Bronchial epithelial cell (primary cell): Measurements from ENCODE around the gene PCGF1. TPM values are rescaled to one million over a fixed set of nuclear protein-coding genes. Genes with fewer than 3 reads are reported as not detected.

Experiments used
- DNase-seq: peaks from one replicate; pipeline ENCODE4 v3.0.0-alpha.2; 2010; ENCODE audit warnings: low read depth
- FAIRE-seq: peaks from 2 replicates; lab custom pipeline; 2011; peaks lifted over from hg19 to GRCh38; lab: Jason Lieb, UNC
- H3K27me3 ChIP-seq: 2 replicates; pipeline ENCODE4 v1.5.1; 2011; ENCODE audit warnings: low read length; ENCODE audit not compliant: control insufficient read depth, insufficient read depth
- H3K36me3 ChIP-seq: 2 replicates; pipeline ENCODE4 v1.5.1; 2011; ENCODE audit warnings: low read length; ENCODE audit not compliant: control insufficient read depth, insufficient read depth
- H3K4me3 ChIP-seq: 2 replicates; pipeline ENCODE4 v1.5.1; 2011; ENCODE audit warnings: mild to moderate bottlenecking, low read depth, low read length, control low read depth
- total RNA-seq: library from RNA; depleted of rRNA; stranded (reverse); fragments of >200 nt; gene quantifications from 2 replicates; pipeline ENCODE4 v1.2.1, GENCODE V29; 2014
- TF ChIP-seq, protein P1 (sequence below): IDR thresholded peaks from 2 replicates; pipeline ENCODE4 v1.5.1; 2011; ENCODE audit warnings: mild to moderate bottlenecking, moderate library complexity, low read length, control low read depth, inconsistent platforms; ENCODE audit not compliant: insufficient read depth, severe bottlenecking

The PCGF1 gene
- total RNA-seq: 35.5 and 41.5 TPM in 2 replicates

DNA sequence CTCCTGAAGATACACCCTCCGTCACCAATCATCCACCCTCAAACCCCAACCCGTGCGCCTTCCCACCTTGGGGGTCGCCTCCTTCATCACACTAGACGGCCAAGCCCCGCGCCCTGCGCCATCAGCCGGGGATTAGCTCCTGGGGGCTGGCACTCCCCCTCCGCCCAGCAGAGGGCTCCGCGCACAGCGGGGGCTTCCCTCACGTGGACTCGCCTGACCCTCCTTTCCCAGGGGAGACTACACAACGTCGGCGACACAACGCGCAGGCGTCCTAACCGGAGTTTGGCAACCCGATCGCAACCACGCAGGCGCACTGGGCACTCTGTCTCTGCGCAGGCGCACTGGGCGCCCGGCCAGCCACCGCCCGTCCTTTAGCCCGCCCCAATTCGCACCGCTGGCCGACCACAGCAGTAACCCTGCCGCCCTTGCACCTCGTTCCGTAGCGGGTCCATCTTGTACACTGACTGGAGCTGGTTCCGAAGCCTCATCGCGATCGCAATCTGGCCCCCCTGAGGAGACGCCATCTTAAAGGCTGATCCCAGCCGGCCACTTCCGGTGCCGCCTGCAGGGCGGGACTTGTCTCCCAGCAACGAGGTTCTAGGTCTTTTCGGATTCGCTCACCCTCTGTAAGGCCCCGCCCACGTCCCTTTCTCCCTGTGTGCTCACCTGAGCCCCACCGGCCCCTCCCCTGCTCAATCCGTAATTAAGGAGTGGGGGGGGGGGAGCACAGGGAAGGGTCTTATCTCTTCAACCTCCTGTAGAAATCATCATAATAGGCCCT, at the start of gene PCGF1:
PCGF1 (minus strand) TSS at position 551 of the 781 bp plus-strand sequence; CDS start at position 524, 27 bp downstream.
- no peak for FAIRE-seq
- H3K27me3 ChIP-seq: peaks cover 14% of the 10 kb centered on the region
- H3K36me3 ChIP-seq: peaks cover 7% of the 10 kb centered on the region

DNA sequence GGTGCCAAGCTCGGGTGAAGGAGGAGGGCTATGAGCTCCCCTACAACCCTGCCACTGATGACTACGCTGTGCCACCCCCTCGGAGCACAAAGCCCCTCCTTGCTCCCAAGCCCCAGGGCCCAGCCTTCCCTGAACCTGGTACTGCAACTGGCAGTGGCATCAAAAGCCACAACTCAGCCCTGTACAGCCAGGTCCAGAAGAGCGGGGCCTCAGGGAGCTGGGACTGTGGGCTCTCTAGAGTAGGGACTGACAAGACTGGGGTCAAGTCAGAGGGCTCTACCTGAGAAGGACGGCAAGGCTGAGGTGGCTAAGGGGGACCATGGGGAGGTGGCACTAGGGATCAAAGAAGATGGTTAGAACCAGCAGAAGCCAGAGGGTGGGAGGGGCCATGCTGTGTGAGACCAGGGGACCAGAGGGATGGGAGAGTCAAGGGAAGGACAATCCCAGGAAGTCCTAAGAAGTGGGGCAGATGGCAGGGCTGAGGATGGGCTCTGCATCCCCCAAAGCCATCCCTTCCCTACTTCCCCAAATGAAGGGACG, 49.4 kb upstream of the PCGF1 start:
- DNase-seq: no peak
- Histone ChIP-seq H3K27me3 (no peaks in the 10 kb centered on the region), H3K4me3 (no peak overlapping the region), H3K36me3 (no peaks in the 10 kb centered on the region)
- no peak for FAIRE-seq
- TF ChIP-seq, protein P1, sequence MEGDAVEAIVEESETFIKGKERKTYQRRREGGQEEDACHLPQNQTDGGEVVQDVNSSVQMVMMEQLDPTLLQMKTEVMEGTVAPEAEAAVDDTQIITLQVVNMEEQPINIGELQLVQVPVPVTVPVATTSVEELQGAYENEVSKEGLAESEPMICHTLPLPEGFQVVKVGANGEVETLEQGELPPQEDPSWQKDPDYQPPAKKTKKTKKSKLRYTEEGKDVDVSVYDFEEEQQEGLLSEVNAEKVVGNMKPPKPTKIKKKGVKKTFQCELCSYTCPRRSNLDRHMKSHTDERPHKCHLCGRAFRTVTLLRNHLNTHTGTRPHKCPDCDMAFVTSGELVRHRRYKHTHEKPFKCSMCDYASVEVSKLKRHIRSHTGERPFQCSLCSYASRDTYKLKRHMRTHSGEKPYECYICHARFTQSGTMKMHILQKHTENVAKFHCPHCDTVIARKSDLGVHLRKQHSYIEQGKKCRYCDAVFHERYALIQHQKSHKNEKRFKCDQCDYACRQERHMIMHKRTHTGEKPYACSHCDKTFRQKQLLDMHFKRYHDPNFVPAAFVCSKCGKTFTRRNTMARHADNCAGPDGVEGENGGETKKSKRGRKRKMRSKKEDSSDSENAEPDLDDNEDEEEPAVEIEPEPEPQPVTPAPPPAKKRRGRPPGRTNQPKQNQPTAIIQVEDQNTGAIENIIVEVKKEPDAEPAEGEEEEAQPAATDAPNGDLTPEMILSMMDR: no peak

More for the DNA sequence above, at the start of gene PCGF1:
- peak within 1 kb of the TSS; percentile 70 for H3K4me3 ChIP-seq
- peak; percentile 96 for DNase-seq
- TF ChIP-seq, protein P1: no peak

DNA sequence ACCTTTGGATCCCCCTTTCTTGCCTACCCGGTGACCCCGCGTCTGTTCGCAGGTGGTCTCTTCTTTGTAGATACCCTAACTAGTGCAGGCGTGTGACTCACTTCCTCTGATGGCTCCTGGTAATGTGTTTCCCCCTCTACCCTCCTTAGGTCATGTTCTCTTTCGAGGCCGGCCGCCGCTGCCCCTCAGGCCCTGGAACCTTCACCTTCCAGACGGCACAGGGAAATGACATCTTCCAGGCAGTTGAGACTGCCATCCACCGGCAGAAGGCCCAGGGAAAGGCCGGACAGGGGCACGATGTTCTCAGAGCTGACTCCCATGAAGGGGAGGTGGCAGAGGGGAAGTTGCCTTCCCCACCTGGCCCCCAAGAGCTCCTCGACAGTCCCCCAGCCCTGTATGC, 48.7 kb upstream of the PCGF1 start:
- Histone ChIP-seq H3K27me3 (no peaks in the 10 kb centered on the region), H3K36me3 (no peaks in the 10 kb centered on the region), H3K4me3 (no peak overlapping the region)
- FAIRE-seq (no peak), DNase-seq (no peak)
- TF ChIP-seq, protein P1: no peak

DNA sequence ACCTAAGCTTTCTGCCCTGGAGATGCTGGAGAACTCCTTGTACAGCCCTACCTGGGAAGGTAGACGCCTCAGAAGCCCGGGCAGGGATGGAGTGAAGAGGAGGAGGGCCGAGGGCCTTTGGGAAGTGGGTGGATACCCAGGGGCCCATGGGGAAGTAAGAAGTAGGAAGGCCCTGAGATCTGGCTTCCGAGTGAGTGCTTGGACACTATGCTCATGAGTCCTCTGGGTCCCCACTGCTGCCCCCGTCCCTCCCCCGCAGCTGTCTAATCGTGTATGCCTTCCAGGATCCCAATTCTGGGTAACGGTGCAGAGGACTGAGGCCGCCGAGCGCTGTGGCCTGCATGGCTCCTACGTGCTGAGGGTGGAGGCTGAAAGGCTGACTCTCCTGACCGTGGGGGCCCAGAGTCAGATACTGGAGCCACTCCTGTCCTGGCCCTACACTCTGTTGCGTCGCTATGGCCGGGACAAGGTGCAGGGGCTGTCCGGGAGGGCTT, 48.2 kb upstream of the PCGF1 start:
- H3K27me3 ChIP-seq: no peaks in the 10 kb centered on the region
- H3K4me3 ChIP-seq: no peak overlapping the region
- no peaks in the 10 kb centered on the region for H3K36me3 ChIP-seq
- FAIRE-seq (no peak), DNase-seq (no peak)
- TF ChIP-seq, protein P1: no peak

DNA sequence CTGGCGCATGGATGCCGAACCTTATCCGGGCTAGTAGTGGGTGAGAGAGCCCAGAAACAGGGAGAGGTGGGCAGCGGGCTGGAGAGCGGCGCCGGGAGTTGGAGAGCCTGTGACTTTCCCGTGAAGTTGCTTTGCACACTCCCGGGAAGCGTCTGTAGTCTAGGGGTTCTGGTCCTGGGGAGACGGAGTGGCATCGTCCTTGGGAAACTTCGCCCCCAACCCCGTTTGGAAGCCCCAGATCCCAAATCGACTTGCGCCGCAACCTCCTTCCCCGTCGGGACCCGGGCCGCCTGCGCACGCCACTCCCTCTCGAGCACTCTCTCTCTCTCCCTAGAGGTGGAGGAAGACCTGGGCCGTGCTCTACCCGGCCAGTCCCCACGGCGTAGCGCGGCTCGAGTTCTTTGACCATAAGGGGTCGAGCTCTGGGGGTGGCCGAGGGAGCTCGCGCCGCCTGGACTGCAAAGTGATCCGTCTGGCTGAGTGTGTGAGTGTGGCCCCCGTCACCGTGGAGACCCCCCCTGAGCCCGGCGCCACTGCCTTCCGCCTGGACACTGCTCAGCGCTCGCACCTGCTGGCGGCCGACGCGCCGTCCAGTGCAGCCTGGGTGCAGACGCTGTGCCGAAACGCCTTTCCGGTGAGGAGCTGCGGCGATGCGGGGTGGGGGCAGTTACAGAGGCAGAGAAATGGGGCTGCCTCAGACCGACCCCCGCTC, 47.5 kb upstream of the PCGF1 start:
- FAIRE-seq (no peak), DNase-seq (no peak)
- TF ChIP-seq, protein P1: no peak
- no peaks in the 10 kb centered on the region for H3K27me3 ChIP-seq
- peak overlapping the region; percentile 37 for H3K4me3 ChIP-seq
- H3K36me3 ChIP-seq: no peaks in the 10 kb centered on the region
